OCI-LY1 (cell line): ENCODE data around the gene SSC5D.

ENCODE experiments used
- EZH2 ChIP-seq: fragments of 200-600 bp; sonication (generic), shearing (Covaris generic); IDR thresholded peaks from 2 replicates; pipeline ENCODE4 v1.8.0; 2017; ENCODE audit warnings: borderline replicate concordance, mixed run types, mild to moderate bottlenecking, antibody characterized with exemption, low read length, moderate library complexity, mixed read lengths
- TF ChIP-seq, protein P1 (sequence below): fragments of 200-600 bp; sonication (generic), shearing (Covaris generic); IDR thresholded peaks from 2 replicates; pipeline ENCODE4 v1.5.1; 2017; ENCODE audit warnings: mild to moderate bottlenecking, antibody characterized with exemption, low read length, moderate library complexity, mixed read lengths

DNA sequence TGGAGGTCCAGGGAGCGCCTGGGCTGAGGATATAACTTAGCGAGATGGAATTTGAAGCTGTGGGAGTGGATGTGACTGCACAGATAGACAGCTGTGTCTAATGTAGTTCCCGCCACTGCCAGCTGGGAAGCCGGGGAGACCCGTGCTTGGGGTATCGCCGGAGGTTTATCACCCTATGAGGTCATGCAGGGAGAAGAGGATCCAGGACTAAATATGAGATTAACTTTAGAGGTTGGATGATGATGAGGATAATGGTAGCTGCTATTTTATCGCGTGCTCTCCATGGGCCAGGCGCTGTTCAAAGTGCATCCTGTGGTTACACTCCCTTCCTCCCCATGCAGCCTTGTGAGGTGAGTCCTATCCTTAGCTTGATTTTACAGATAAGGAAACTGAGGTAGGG lies 19.9 kb downstream of the SSC5D start:
- TF ChIP-seq, protein P1, sequence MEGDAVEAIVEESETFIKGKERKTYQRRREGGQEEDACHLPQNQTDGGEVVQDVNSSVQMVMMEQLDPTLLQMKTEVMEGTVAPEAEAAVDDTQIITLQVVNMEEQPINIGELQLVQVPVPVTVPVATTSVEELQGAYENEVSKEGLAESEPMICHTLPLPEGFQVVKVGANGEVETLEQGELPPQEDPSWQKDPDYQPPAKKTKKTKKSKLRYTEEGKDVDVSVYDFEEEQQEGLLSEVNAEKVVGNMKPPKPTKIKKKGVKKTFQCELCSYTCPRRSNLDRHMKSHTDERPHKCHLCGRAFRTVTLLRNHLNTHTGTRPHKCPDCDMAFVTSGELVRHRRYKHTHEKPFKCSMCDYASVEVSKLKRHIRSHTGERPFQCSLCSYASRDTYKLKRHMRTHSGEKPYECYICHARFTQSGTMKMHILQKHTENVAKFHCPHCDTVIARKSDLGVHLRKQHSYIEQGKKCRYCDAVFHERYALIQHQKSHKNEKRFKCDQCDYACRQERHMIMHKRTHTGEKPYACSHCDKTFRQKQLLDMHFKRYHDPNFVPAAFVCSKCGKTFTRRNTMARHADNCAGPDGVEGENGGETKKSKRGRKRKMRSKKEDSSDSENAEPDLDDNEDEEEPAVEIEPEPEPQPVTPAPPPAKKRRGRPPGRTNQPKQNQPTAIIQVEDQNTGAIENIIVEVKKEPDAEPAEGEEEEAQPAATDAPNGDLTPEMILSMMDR, result no peak
- no peak for TF ChIP-seq EZH2
